ENCODE results near the gene GCSAM. TPM values are rescaled to one million over a fixed set of nuclear protein-coding genes. Genes with fewer than 3 reads are reported as not detected.

Gene GCSAM
- total RNA-seq, 1 experiment from 2014 or later, result not detected

DNA sequence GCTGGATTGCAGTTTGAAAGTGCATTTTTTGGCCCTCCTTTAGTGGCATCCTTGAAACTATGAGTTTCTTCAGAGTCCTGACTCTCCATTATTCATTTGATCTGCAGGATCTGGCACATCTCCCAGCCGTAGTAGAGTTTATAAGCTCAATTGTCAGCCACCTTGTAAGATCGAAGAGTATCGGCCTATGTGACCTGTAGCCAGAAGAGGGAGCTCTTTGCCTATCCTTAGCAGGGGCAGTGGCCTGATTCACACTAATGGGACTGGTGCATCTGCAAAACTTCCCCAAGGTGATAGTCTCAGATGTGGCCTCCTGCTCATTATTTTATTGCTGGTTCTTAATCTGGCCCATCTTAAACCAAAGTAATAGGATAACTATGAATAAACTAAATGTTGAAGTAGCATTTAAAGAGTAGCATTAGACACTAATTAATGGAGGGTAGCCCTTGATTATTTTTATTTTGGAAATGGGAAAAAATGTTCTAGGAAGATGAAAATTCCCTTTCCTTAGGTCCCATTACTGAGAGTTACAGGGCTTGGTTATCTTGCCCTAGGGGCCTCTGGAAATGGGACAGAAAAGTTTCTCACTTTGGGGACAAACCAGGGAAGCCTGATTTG, 21.2 kb downstream of the GCSAM start:
- DNase-seq (peak; percentile 89), ATAC-seq (peak; percentile 95)
- intact Hi-C loops (cut with micrococcal nuclease), result loop anchor here (1.0 kb wide), 1 partner anchor 181 kb away; no protein-coding TSS in a partner anchor
- Histone ChIP-seq H3K9me2 (replicated peaks; ENCODE audit: low read length) (no peaks in the 10 kb centered on the region), H3K9ac (ENCODE audit: low read length) (no peak overlapping the region), H3K36me3 (ENCODE audit: low read depth, low read length) (peaks cover 41% of the 10 kb centered on the region), H2AFZ (ENCODE audit: low read length) (no peak overlapping the region), H3K4me2 (ENCODE audit: low read length) (no peak overlapping the region), H3K79me2 (ENCODE audit: low read length) (no peaks in the 10 kb centered on the region), H3K4me1 (ENCODE audit: insufficient read depth, low read length) (peaks cover 13% of the 10 kb centered on the region), H3K9me3 (ENCODE audit: low read length) (no peaks in the 10 kb centered on the region), H4K20me1 (ENCODE audit: low read length) (peaks cover 4% of the 10 kb centered on the region; the same call in 1 of the 2 replicates), H3F3A (ENCODE audit: low read length, unreplicated experiment) (no peaks in the 10 kb centered on the region), H3K27me3 (ENCODE audit: low read length) (no peaks in the 10 kb centered on the region), H3K4me3 (ENCODE audit: low read length) (no peak overlapping the region), H3K27ac (ENCODE audit: low read length) (no peak overlapping the region)
- CTCF ChIA-PET, result interaction anchor here (0.5 to 1.3 kb wide), 20 partner anchors 10 to 874 kb away, joined by 3 to 23 read pairs (median 4); partner anchors contain the start of genes ABHD10 and SLC9C1
- BruUV-seq (replicated peaks), result no TSS peak
- peak; percentile 94 for TF ChIP-seq CTCF (conservative IDR thresholded peaks at IDR 0.05; ENCODE audit: low read depth, low read length)
- TF ChIP-seq EZH2 (IDR thresholded peaks at IDR 0.05; ENCODE audit: low read length, unreplicated experiment), result no peak
- no peak for TF ChIP-seq EZH2phosphoT487 (IDR thresholded peaks at IDR 0.05; ENCODE audit: borderline replicate concordance, low read length)
- POLR2A ChIA-PET (ENCODE audit: unreplicated experiment), result interaction anchor here (1.0 kb wide), 1 partner anchor 25 kb away, joined by 3 read pairs; no protein-coding TSS in a partner anchor

DNA sequence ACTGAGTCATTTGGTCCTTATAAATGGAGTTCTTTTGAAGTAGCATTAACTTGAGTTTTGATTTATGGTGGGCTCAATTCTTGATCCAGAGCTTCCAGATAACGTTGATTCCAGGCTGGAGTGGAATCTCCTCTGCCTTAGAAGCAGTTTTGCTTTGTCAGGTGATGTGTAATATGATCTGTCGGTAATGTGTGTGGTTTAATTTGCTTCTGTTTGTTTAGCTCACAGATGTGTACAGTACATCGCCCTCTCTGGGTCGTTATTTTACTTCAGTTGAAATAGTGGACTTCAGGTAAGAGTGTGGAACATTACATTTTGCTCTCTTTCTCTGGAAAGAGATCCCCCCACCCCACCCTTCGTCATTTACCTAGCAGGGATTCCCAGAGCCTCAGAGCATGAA, 23.7 kb downstream of the GCSAM start:
- no peak overlapping the region for H3K4me3 ChIP-seq (ENCODE audit: low read length)
- no peak overlapping the region for H3K9ac ChIP-seq (ENCODE audit: low read length)
- no peaks in the 10 kb centered on the region for H3K9me2 ChIP-seq (replicated peaks; ENCODE audit: low read length)
- no peak overlapping the region for H2AFZ ChIP-seq (ENCODE audit: low read length)
- TF ChIP-seq EZH2phosphoT487 (IDR thresholded peaks at IDR 0.05; ENCODE audit: borderline replicate concordance, low read length), result no peak
- TF ChIP-seq EZH2 (IDR thresholded peaks at IDR 0.05; ENCODE audit: low read length, unreplicated experiment), result no peak
- TF ChIP-seq CTCF (conservative IDR thresholded peaks at IDR 0.05; ENCODE audit: low read depth, low read length), result no peak
- peaks cover 13% of the 10 kb centered on the region for H3K4me1 ChIP-seq (ENCODE audit: insufficient read depth, low read length)
- peaks cover 4% of the 10 kb centered on the region; the same call in 1 of the 2 replicates for H4K20me1 ChIP-seq (ENCODE audit: low read length)
- no peaks in the 10 kb centered on the region for H3F3A ChIP-seq (ENCODE audit: low read length, unreplicated experiment)
- intact Hi-C loops (cut with micrococcal nuclease), result no loop called here
- peak overlapping the region; percentile 4; the same call in 1 of the 2 replicates for H3K4me2 ChIP-seq (ENCODE audit: low read length)
- H3K79me2 ChIP-seq (ENCODE audit: low read length), result no peaks in the 10 kb centered on the region
- peak; percentile 29 for DNase-seq
- no peak overlapping the region for H3K27ac ChIP-seq (ENCODE audit: low read length)
- CTCF ChIA-PET, result no interaction called here
- ATAC-seq, result peak; percentile 64
- H3K27me3 ChIP-seq (ENCODE audit: low read length), result no peaks in the 10 kb centered on the region
- H3K9me3 ChIP-seq (ENCODE audit: low read length), result no peaks in the 10 kb centered on the region
- POLR2A ChIA-PET (ENCODE audit: unreplicated experiment), result no interaction called here
- H3K36me3 ChIP-seq (ENCODE audit: low read depth, low read length), result peaks cover 47% of the 10 kb centered on the region
- BruUV-seq (replicated peaks), result no TSS peak

- H3K9ac ChIP-seq (ENCODE audit: low read length), result no peak overlapping the region
- POLR2A ChIA-PET (ENCODE audit: unreplicated experiment), result no interaction called here
- H3K4me1 ChIP-seq (ENCODE audit: insufficient read depth, low read length), result peaks cover 34% of the 10 kb centered on the region
- H3K36me3 ChIP-seq (ENCODE audit: low read depth, low read length), result peaks cover 34% of the 10 kb centered on the region
- DNase-seq, result no peak
- H3K4me2 ChIP-seq (ENCODE audit: low read length), result no peak overlapping the region
- TF ChIP-seq CTCF (conservative IDR thresholded peaks at IDR 0.05; ENCODE audit: low read depth, low read length) (no peak), EZH2phosphoT487 (IDR thresholded peaks at IDR 0.05; ENCODE audit: borderline replicate concordance, low read length) (no peak), EZH2 (IDR thresholded peaks at IDR 0.05; ENCODE audit: low read length, unreplicated experiment) (no peak)
- peaks cover 4% of the 10 kb centered on the region; the same call in 1 of the 2 replicates for H4K20me1 ChIP-seq (ENCODE audit: low read length)
- intact Hi-C loops (cut with micrococcal nuclease), result no loop called here
- no peak overlapping the region for H3K4me3 ChIP-seq (ENCODE audit: low read length)
- CTCF ChIA-PET, result no interaction called here
- ATAC-seq, result no peak
- H2AFZ ChIP-seq (ENCODE audit: low read length), result no peak overlapping the region
- H3F3A ChIP-seq (ENCODE audit: low read length, unreplicated experiment), result no peaks in the 10 kb centered on the region
- no peaks in the 10 kb centered on the region for H3K27me3 ChIP-seq (ENCODE audit: low read length)
- no peaks in the 10 kb centered on the region for H3K9me2 ChIP-seq (replicated peaks; ENCODE audit: low read length)
- H3K79me2 ChIP-seq (ENCODE audit: low read length), result peaks cover 15% of the 10 kb centered on the region
- no peaks in the 10 kb centered on the region for H3K9me3 ChIP-seq (ENCODE audit: low read length)
- no peak overlapping the region for H3K27ac ChIP-seq (ENCODE audit: low read length)
- BruUV-seq (replicated peaks), result no TSS peak
Measured at GRCh38 chr3:112104774-112105173, 28.3 kb downstream of the GCSAM start.

Measured in PC-3 (cell line).